SU-DHL-6 (cell line): ENCODE measurements around the gene PSTPIP1.

Experiments used
- H2AFZ ChIP-seq: fragments of 200-600 bp; sonication (generic); 2 replicates; pipeline ENCODE4 v1.6.1; 2014; ENCODE audit warnings: low read depth, mild to moderate bottlenecking, moderate library complexity, mixed read lengths, antibody characterized with exemption, low read length; ENCODE audit not compliant: severe bottlenecking
- H3F3A ChIP-seq: fragments of 200-600 bp; shearing (Covaris generic); 2 replicates; pipeline ENCODE4 v1.6.0; 2016; ENCODE audit warnings: antibody characterized with exemption, mild to moderate bottlenecking; ENCODE audit not compliant: insufficient read depth
- H3K27ac ChIP-seq: fragments of 200-600 bp; sonication (generic); 2 replicates; pipeline ENCODE4 v1.5.1; 2016; ENCODE audit warnings: low read depth, mild to moderate bottlenecking, low read length, moderate library complexity, mixed read lengths
- H3K27me3 ChIP-seq: fragments of 200-600 bp; sonication (generic), shearing (Covaris generic); 2 replicates; pipeline ENCODE4 v1.6.0; 2014; ENCODE audit warnings: mild to moderate bottlenecking, low read length
- H3K36me3 ChIP-seq: fragments of 200-600 bp; sonication (generic); 2 replicates; pipeline ENCODE4 v1.6.1; 2014; ENCODE audit warnings: mild to moderate bottlenecking, low read length, mixed read lengths
- H3K4me2 ChIP-seq: fragments of 300-600, 200-600 bp; shearing (Covaris generic), sonication (generic); 2 replicates; pipeline ENCODE4 v1.6.0; 2014; ENCODE audit warnings: low read length, low read depth, mild to moderate bottlenecking; ENCODE audit not compliant: poor library complexity, severe bottlenecking
- H3K4me3 ChIP-seq: fragments of 200-600 bp; sonication (generic); 2 replicates; pipeline ENCODE4 v1.5.1; 2014; ENCODE audit warnings: antibody characterized with exemption, low read length, mild to moderate bottlenecking, mixed read lengths; ENCODE audit not compliant: insufficient read depth, poor library complexity, severe bottlenecking
- H3K79me2 ChIP-seq: fragments of 200-600 bp; sonication (generic); 2 replicates; pipeline ENCODE4 v1.6.1; 2014; ENCODE audit warnings: mild to moderate bottlenecking, low read length, moderate library complexity; ENCODE audit not compliant: insufficient read depth
- H3K9ac ChIP-seq: fragments of 200-600 bp; sonication (generic); 2 replicates; pipeline ENCODE4 v1.7.0; 2014; ENCODE audit warnings: mild to moderate bottlenecking, low read length
- H3K9me2 ChIP-seq: fragments of 200-600 bp; sonication (generic); replicated peaks from 2 replicates; pipeline ENCODE4 v1.6.1; 2014; ENCODE audit warnings: low read length; ENCODE audit not compliant: insufficient read depth
- H3K9me3 ChIP-seq: fragments of 200-600 bp; sonication (generic); 2 replicates; pipeline ENCODE4 v1.6.1; 2014; ENCODE audit warnings: low read length, mixed read lengths; ENCODE audit not compliant: insufficient read depth
- H4K20me1 ChIP-seq: fragments of 200-600 bp; sonication (generic); 2 replicates; pipeline ENCODE4 v1.6.1; 2014; ENCODE audit warnings: low read depth, mild to moderate bottlenecking, antibody characterized with exemption, low read length, moderate library complexity, mixed read lengths
- CTCF ChIP-seq: fragments of 200-600 bp; sonication (generic); IDR thresholded peaks from one replicate; pipeline ENCODE4 v1.5.1; 2017; ENCODE audit warnings: antibody characterized with exemption, mild to moderate bottlenecking, low read length, moderate library complexity; ENCODE audit not compliant: insufficient read depth, poor library complexity, severe bottlenecking
- EZH2phosphoT487 ChIP-seq: fragments of 200-600 bp; sonication (generic), shearing (Covaris generic); conservative IDR thresholded peaks from 2 replicates; pipeline ENCODE4 v1.6.1; 2018; ENCODE audit warnings: mild to moderate bottlenecking, antibody characterized with exemption, low read length, moderate library complexity, mixed read lengths

The PSTPIP1 gene

GRCh38 chr15:77042955-77043920 is 48.3 kb downstream of the PSTPIP1 start:
- no peaks in the 10 kb centered on the region for H4K20me1 ChIP-seq
- H3F3A ChIP-seq: 0 out of 2 replicates have a peak, but pooled peaks cover 5% of the 10 kb centered on the region
- H3K4me2 ChIP-seq: no peak overlapping the region
- no peaks in the 10 kb centered on the region for H3K9me3 ChIP-seq
- no peaks in the 10 kb centered on the region for H3K27me3 ChIP-seq
- no peak overlapping the region for H2AFZ ChIP-seq
- H3K9me2 ChIP-seq: no peaks in the 10 kb centered on the region
- no peak overlapping the region for H3K4me3 ChIP-seq
- H3K9ac ChIP-seq: no peak overlapping the region
- no peaks in the 10 kb centered on the region for H3K79me2 ChIP-seq
- TF ChIP-seq EZH2phosphoT487: no peak
- H3K36me3 ChIP-seq: no peaks in the 10 kb centered on the region
- H3K27ac ChIP-seq: no peak overlapping the region

GRCh38 chr15:77044228-77045042 is 49.5 kb downstream of the PSTPIP1 start:
- no peak overlapping the region for H3K27ac ChIP-seq
- H3K9me2 ChIP-seq: no peaks in the 10 kb centered on the region
- H2AFZ ChIP-seq: no peak overlapping the region
- no peaks in the 10 kb centered on the region for H3K9me3 ChIP-seq
- H4K20me1 ChIP-seq: no peaks in the 10 kb centered on the region
- no peak overlapping the region for H3K4me2 ChIP-seq
- TF ChIP-seq EZH2phosphoT487 (no peak), CTCF (no peak)
- H3K36me3 ChIP-seq: no peaks in the 10 kb centered on the region
- H3K9ac ChIP-seq: no peak overlapping the region
- no peaks in the 10 kb centered on the region for H3K27me3 ChIP-seq
- H3K4me3 ChIP-seq: no peak overlapping the region
- H3K79me2 ChIP-seq: no peaks in the 10 kb centered on the region
- 0 out of 2 replicates have a peak, but pooled peaks cover 5% of the 10 kb centered on the region for H3F3A ChIP-seq

DNA sequence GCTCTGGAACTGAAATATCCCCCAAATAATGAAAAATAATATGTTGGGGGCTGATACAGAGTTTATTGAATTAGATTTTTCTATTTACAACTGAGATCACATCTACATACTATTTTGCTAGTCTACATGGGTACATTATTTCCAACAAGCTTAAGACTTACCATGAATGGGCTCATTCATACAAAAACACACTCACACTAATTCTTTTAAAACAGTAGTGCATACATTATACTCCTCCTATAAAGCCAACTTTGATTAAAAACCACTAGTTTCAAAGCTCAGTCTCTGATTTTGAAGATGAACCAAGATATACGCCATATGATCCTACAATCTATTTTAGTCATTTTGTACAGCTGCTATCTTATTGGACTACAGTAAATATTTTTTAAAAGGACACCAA is 51.1 kb downstream of the PSTPIP1 start:
- Histone ChIP-seq H3K36me3 (no peaks in the 10 kb centered on the region), H3K27ac (no peak overlapping the region), H3K9me3 (no peaks in the 10 kb centered on the region), H3K9ac (no peak overlapping the region), H2AFZ (no peak overlapping the region), H3K79me2 (no peaks in the 10 kb centered on the region), H3K4me2 (no peak overlapping the region), H4K20me1 (no peaks in the 10 kb centered on the region), H3K4me3 (no peak overlapping the region), H3K27me3 (no peaks in the 10 kb centered on the region), H3K9me2 (no peaks in the 10 kb centered on the region), H3F3A (0 out of 2 replicates have a peak, but pooled peaks cover 2% of the 10 kb centered on the region)
- TF ChIP-seq CTCF: no peak
- TF ChIP-seq EZH2phosphoT487: no peak
